ENCODE measurements around the gene PALMD. TPM values are rescaled to one million over a fixed set of nuclear protein-coding genes. Genes with fewer than 3 reads are reported as not detected.
A peak's percentile ranks its signal among the peaks of the same experiment; 100 is the strongest.

Gene PALMD
- total and polyA plus RNA-seq, 2 of the 8 experiments (the other 6 are each of a cell fraction or from before 2014, with no cell fraction given) = not detected

GRCh38 chr1:99658031-99658290, 12.0 kb downstream of the PALMD start:
- DNase-seq (ENCODE audit: low read depth in 1 of 2, low spot score in 2 of 2) (no peak), FAIRE-seq (no peak)
- Histone ChIP-seq H3K79me1 (ENCODE audit: low read depth, low read length) (no peaks in the 10 kb centered on the region), H3K18ac (ENCODE audit: extremely low read depth, low read length) (no peak overlapping the region), H3K56ac (replicated peaks; ENCODE audit: insufficient read length, low read depth, low read length) (no peak overlapping the region), H3K4me3 (ENCODE audit: extremely low read depth in 1 of 4, insufficient read depth in 2 of 4, low read depth in 3 of 4, low read length in 4 of 4) (no peak overlapping the region), H3K36me3 (ENCODE audit: control insufficient read depth in 2 of 4, insufficient read depth in 4 of 4, low read length in 3 of 4) (no peaks in the 10 kb centered on the region), H2BK120ac (replicated peaks; ENCODE audit: low read depth, low read length) (no peak overlapping the region), H4K8ac (ENCODE audit: extremely low read depth, insufficient read depth, low read length) (no peak overlapping the region), H3K23ac (ENCODE audit: insufficient read length) (no peak overlapping the region), H3K4ac (replicated peaks; ENCODE audit: insufficient read length, low read depth, low read length) (no peak overlapping the region), H3K9me3 (ENCODE audit: insufficient read depth in 2 of 2, low read depth in 1 of 2, low read length in 1 of 2) (no peaks in the 10 kb centered on the region), H3K9ac (replicated peaks in 1 of 4; ENCODE audit: extremely low read depth in 1 of 4, low read depth in 3 of 4, low read length in 3 of 4) (no peak overlapping the region), H4K20me1 (replicated peaks in 1 of 2; ENCODE audit: control insufficient read depth in 1 of 2, insufficient read depth in 2 of 2, low read length in 2 of 2) (no peaks in the 10 kb centered on the region), H3K4me2 (ENCODE audit: insufficient read depth in 1 of 2, low read depth in 2 of 2, low read length in 2 of 2) (no peak overlapping the region), H3K4me1 (replicated peaks in 1 of 4; ENCODE audit: control insufficient read depth in 3 of 4, insufficient read depth in 4 of 4, low read length in 3 of 4) (no peaks in the 10 kb centered on the region), H2AFZ (ENCODE audit: low read length) (no peak overlapping the region), H2BK12ac (ENCODE audit: low read depth, low read length) (no peak overlapping the region), H3K27me3 (replicated peaks in 1 of 4; ENCODE audit: control insufficient read depth in 3 of 4, extremely low read depth in 1 of 4, insufficient read depth in 3 of 4, low read length in 3 of 4) (no peaks in the 10 kb centered on the region), H2BK15ac (ENCODE audit: low read length) (no peak overlapping the region), H4K91ac (replicated peaks; ENCODE audit: insufficient read length, low read length) (no peak overlapping the region), H3K27ac (ENCODE audit: low read depth, low read length) (no peak overlapping the region), H2AK5ac (ENCODE audit: low read depth, low read length) (no peak overlapping the region), H3K79me2 (ENCODE audit: control insufficient read depth in 1 of 2, insufficient read depth in 2 of 2, low read length in 2 of 2) (no peaks in the 10 kb centered on the region), H4K5ac (ENCODE audit: insufficient read length, low read depth, low read length) (no peak overlapping the region), H3K14ac (ENCODE audit: insufficient read length) (no peak overlapping the region), H3K23me2 (ENCODE audit: low read depth, low read length) (no peaks in the 10 kb centered on the region), H2BK20ac (ENCODE audit: low read length) (no peak overlapping the region), H2BK5ac (ENCODE audit: low read depth, low read length) (0 out of 2 replicates have a peak overlapping the region, but pooled peaks have one; percentile 19)
- CTCF ChIA-PET (ENCODE audit: partially characterized antibody) = interaction anchor here (1.3 to 2.1 kb wide), 2 partner anchors 11 to 30 kb away, joined by 3 to 5 read pairs; no protein-coding TSS in a partner anchor
- POLR2A ChIA-PET (ENCODE audit: partially characterized antibody) = no interaction called here
- TF ChIP-seq NANOG (IDR thresholded peaks at IDR 0.05; ENCODE audit: insufficient read depth, low read depth, low read length, poor library complexity, severe bottlenecking) = no peak
- TF ChIP-seq SP2 (IDR thresholded peaks at IDR 0.05; ENCODE audit: low read length) = no peak
- TF ChIP-seq JUN (IDR thresholded peaks at IDR 0.05; ENCODE audit: low read depth, low read length) = no peak
- TF ChIP-seq CTBP2 (IDR thresholded peaks at IDR 0.05; ENCODE audit: borderline replicate concordance, insufficient read depth, insufficient read length, low read length) = no peak
- TF ChIP-seq RBBP5 (IDR thresholded peaks at IDR 0.05; ENCODE audit: borderline replicate concordance, low read depth, low read length) = no peak
- TF ChIP-seq EZH2 (IDR thresholded peaks at IDR 0.05; ENCODE audit: low read depth, low read length, severe bottlenecking) = no peak
- TF ChIP-seq ZNF274 (IDR thresholded peaks at IDR 0.05; ENCODE audit: borderline replicate concordance, extremely low read depth, low read length) = no peak
- 92% methylated on average over 3 of the region's 3 CpGs; no CpG with 5 or more reads in 1 of the 2 experiments for WGBS, 2 experiments (ENCODE audit: extremely low coverage in 1 of 2, insufficient coverage in 1 of 2, insufficient read length in 1 of 2, insufficient replicate concordance in 2 of 2, low coverage in 1 of 2, low lambda C conversion rate in 2 of 2, missing lambda C conversion rate in 1 of 2)
